HEK293T (cell line): Measurements from ENCODE around the gene CALR3.

Source experiments
- BHLHE40 ChIP-seq: fragments of 450-650 bp; IDR thresholded peaks from 2 replicates; pipeline ENCODE4 v1.6.1; 2016; ENCODE audit warnings: mild to moderate bottlenecking, moderate library complexity, borderline replicate concordance
- ELF4 ChIP-seq: fragments of 450-650 bp; IDR thresholded peaks from 2 replicates; pipeline ENCODE4 v1.6.1; 2017; ENCODE audit warnings: antibody characterized with exemption
- FOXA1 ChIP-seq: fragments of 450-650 bp; IDR thresholded peaks from 2 replicates; pipeline ENCODE4 v1.6.1; 2016; ENCODE audit warnings: mild to moderate bottlenecking
- FOXK2 ChIP-seq: fragments of 450-650 bp; IDR thresholded peaks from 2 replicates; pipeline ENCODE4 v1.6.1; 2016; ENCODE audit warnings: mild to moderate bottlenecking
- FOXM1 ChIP-seq: fragments of 450-650 bp; IDR thresholded peaks from 2 replicates; pipeline ENCODE4 v1.6.1; 2017; ENCODE audit warnings: mild to moderate bottlenecking, borderline replicate concordance
- HDGF ChIP-seq: fragments of 450-650 bp; IDR thresholded peaks from 2 replicates; pipeline ENCODE4 v1.6.1; 2017; ENCODE audit warnings: antibody characterized with exemption, borderline replicate concordance
- L3MBTL2 ChIP-seq: fragments of 450-650 bp; conservative IDR thresholded peaks from 2 replicates; pipeline ENCODE4 v1.6.1; 2016; ENCODE audit warnings: mild to moderate bottlenecking
- NFRKB ChIP-seq: fragments of 450-650 bp; IDR thresholded peaks from 2 replicates; pipeline ENCODE4 v1.6.1; 2016; ENCODE audit warnings: mild to moderate bottlenecking, moderate library complexity
- SP1 ChIP-seq: fragments of 450-650 bp; IDR thresholded peaks from 2 replicates; pipeline ENCODE4 v1.6.1; 2017
- SUZ12 ChIP-seq: fragments of 450-650 bp; IDR thresholded peaks from 2 replicates; pipeline ENCODE4 v1.6.1; 2016; ENCODE audit warnings: mild to moderate bottlenecking
- TARDBP ChIP-seq: fragments of 450-650 bp; IDR thresholded peaks from 2 replicates; pipeline ENCODE4 v1.6.1; 2016
- ZNF384 ChIP-seq: fragments of 450-650 bp; IDR thresholded peaks from 2 replicates; pipeline ENCODE4 v1.6.1; 2016

- TF ChIP-seq TARDBP (no peak), FOXM1 (no peak), ZNF384 (no peak), FOXA1 (no peak), SP1 (no peak), SUZ12 (no peak), NFRKB (no peak), HDGF (no peak), L3MBTL2 (no peak), BHLHE40 (no peak), FOXK2 (no peak), ELF4 (no peak)
These were observed 39.2 kb downstream of the CALR3 start for GRCh38 chr19:16456652-16457194.
